HEK293 (cell line): ENCODE measurements around the gene TNNT2.

Experiments
- CTCF ChIA-PET: fragments of 350-600 bp; formaldehyde crosslinking; extraction: SDS; loops from one replicate; lab custom pipeline; 2021; ENCODE audit warnings: antibody characterized with exemption; lab: Yijun Ruan, JAX
- POLR2A ChIA-PET: fragments of 300-600 bp; formaldehyde crosslinking; extraction: SDS; loops from one replicate; lab custom pipeline; 2020; ENCODE audit warnings: antibody characterized with exemption, inconsistent platforms; lab: Yijun Ruan, JAX
- H3K27ac ChIP-seq: fragments of 200-500 bp; sonication (Bioruptor generic); 2 replicates; pipeline ENCODE4 v1.5.1; 2014; ENCODE audit warnings: low read depth, low read length, control low read depth, inconsistent platforms; ENCODE audit errors: extremely low read depth
- H3K36me3 ChIP-seq, 2 experiments: fragments of 200-500 bp in 1 of 2; sonication (Bioruptor generic) in 1 of 2; 1 replicate in 1 of 2; 2 replicates in 1 of 2; pipeline ENCODE4 v1.5.1; 2014 to 2017; ENCODE audit warnings: inconsistent platforms in 2 of 2, low read length in 2 of 2; ENCODE audit not compliant: control insufficient read depth in 2 of 2, insufficient read depth in 1 of 2
- H3K4me1 ChIP-seq: fragments of 200-500 bp; sonication (Bioruptor generic); 2 replicates; pipeline ENCODE4 v1.5.1; 2014; ENCODE audit warnings: mild to moderate bottlenecking, low read length, inconsistent platforms; ENCODE audit not compliant: control insufficient read depth, insufficient read depth
- H3K4me3 ChIP-seq: 2 replicates; pipeline ENCODE4 v1.5.1; 2011; ENCODE audit warnings: low read depth, mild to moderate bottlenecking, control low read depth, low read length, moderate library complexity
- H3K9me3 ChIP-seq: fragments of 200-500 bp; sonication (Bioruptor generic); 2 replicates; pipeline ENCODE4 v1.5.1; 2014; ENCODE audit warnings: low read depth, low read length, inconsistent platforms; ENCODE audit not compliant: control insufficient read depth, insufficient read depth
- BCL11A ChIP-seq: fragments of 450-650 bp; formaldehyde crosslinking; IDR thresholded peaks from 2 replicates; pipeline ENCODE4 v1.5.1; 2016; ENCODE audit warnings: low read depth, missing biosample characterization, missing genetic modification characterization
- GLIS1 ChIP-seq: fragments of 450-650 bp; formaldehyde crosslinking; IDR thresholded peaks from 2 replicates; pipeline ENCODE4 v1.5.1; 2016; ENCODE audit warnings: missing biosample characterization, missing genetic modification characterization
- HOXD13 ChIP-seq: sonication (generic); formaldehyde crosslinking; IDR thresholded peaks from 2 replicates; pipeline ENCODE4 v1.8.0; 2022; ENCODE audit warnings: missing genetic modification reagents, borderline replicate concordance
- KLF8 ChIP-seq: fragments of 450-650 bp; formaldehyde crosslinking; IDR thresholded peaks from 2 replicates; pipeline ENCODE4 v1.5.1; 2016; ENCODE audit warnings: missing biosample characterization, missing genetic modification characterization
- PATZ1 ChIP-seq: fragments of 450-650 bp; formaldehyde crosslinking; IDR thresholded peaks from 2 replicates; pipeline ENCODE4 v1.5.1; 2016; ENCODE audit warnings: missing biosample characterization, missing genetic modification characterization
- ZBTB6 ChIP-seq: fragments of 450-650 bp; formaldehyde crosslinking; IDR thresholded peaks from 2 replicates; pipeline ENCODE4 v1.5.1; 2017; ENCODE audit warnings: missing biosample characterization, missing genetic modification characterization
- ZEB2 ChIP-seq: fragments of 450-650 bp; formaldehyde crosslinking; IDR thresholded peaks from 2 replicates; pipeline ENCODE4 v1.5.1; 2016; ENCODE audit warnings: missing biosample characterization, missing genetic modification characterization
- ZFHX2 ChIP-seq: fragments of 450-650 bp; formaldehyde crosslinking; conservative IDR thresholded peaks from 2 replicates; pipeline ENCODE4 v1.5.1; 2016; ENCODE audit warnings: missing biosample characterization, missing genetic modification characterization
- ZFP37 ChIP-seq: fragments of 450-650 bp; formaldehyde crosslinking; IDR thresholded peaks from 2 replicates; pipeline ENCODE4 v1.5.1; 2016; ENCODE audit warnings: missing biosample characterization, missing genetic modification characterization
- ZNF155 ChIP-seq: fragments of 450-650 bp; formaldehyde crosslinking; IDR thresholded peaks from 2 replicates; pipeline ENCODE4 v1.5.1; 2016; ENCODE audit warnings: missing biosample characterization, missing genetic modification characterization
- ZNF248 ChIP-seq: fragments of 450-650 bp; formaldehyde crosslinking; IDR thresholded peaks from 2 replicates; pipeline ENCODE4 v1.5.1; 2017; ENCODE audit warnings: missing biosample characterization, missing genetic modification characterization
- ZNF280D ChIP-seq: fragments of 450-650 bp; formaldehyde crosslinking; IDR thresholded peaks from 2 replicates; pipeline ENCODE4 v1.5.1; 2016; ENCODE audit warnings: missing biosample characterization, missing genetic modification characterization
- ZNF311 ChIP-seq: fragments of 450-650 bp; formaldehyde crosslinking; IDR thresholded peaks from 2 replicates; pipeline ENCODE4 v1.5.1; 2017; ENCODE audit warnings: missing biosample characterization, missing genetic modification characterization, borderline replicate concordance
- ZNF391 ChIP-seq: fragments of 450-650 bp; formaldehyde crosslinking; IDR thresholded peaks from 2 replicates; pipeline ENCODE4 v1.5.1; 2016; ENCODE audit warnings: low read depth, missing biosample characterization, missing genetic modification characterization, borderline replicate concordance
- ZNF521 ChIP-seq: fragments of 450-650 bp; formaldehyde crosslinking; IDR thresholded peaks from 2 replicates; pipeline ENCODE4 v1.5.1; 2017; ENCODE audit warnings: missing biosample characterization, mild to moderate bottlenecking, missing genetic modification characterization
- ZNF768 ChIP-seq: fragments of 450-650 bp; formaldehyde crosslinking; IDR thresholded peaks from 2 replicates; pipeline ENCODE4 v1.5.1; 2018; ENCODE audit warnings: missing biosample characterization, mild to moderate bottlenecking, missing genetic modification characterization
- TF ChIP-seq, protein P1 (sequence below): fragments of 450-650 bp; formaldehyde crosslinking; conservative IDR thresholded peaks from 2 replicates; pipeline ENCODE4 v1.5.1; 2016; ENCODE audit warnings: low read depth, missing biosample characterization, missing genetic modification characterization
- TF ChIP-seq, protein P2 (sequence below): fragments of 450-650 bp; formaldehyde crosslinking; IDR thresholded peaks from 2 replicates; pipeline ENCODE4 v1.5.1; 2016; ENCODE audit warnings: missing biosample characterization, missing genetic modification characterization

The TNNT2 gene

GRCh38 chr1:201356236-201356635, 21.2 kb downstream of the TNNT2 start:
- Histone ChIP-seq H3K9me3 (no peaks in the 10 kb centered on the region), H3K4me1 (no peaks in the 10 kb centered on the region), H3K36me3 (no peaks in the 10 kb centered on the region), H3K4me3 (no peak overlapping the region), H3K27ac (no peak overlapping the region)
- CTCF ChIA-PET, result interaction anchor here (0.6 to 1.9 kb wide), 4 partner anchors 10 to 238 kb away, joined by 3 to 11 read pairs (median 5); no protein-coding TSS in a partner anchor
- no peak for TF ChIP-seq ZNF521 (tag by site-specific recombination)
- POLR2A ChIA-PET, result no interaction called here

- Histone ChIP-seq H3K4me1 (no peaks in the 10 kb centered on the region), H3K9me3 (no peaks in the 10 kb centered on the region), H3K36me3 (no peaks in the 10 kb centered on the region), H3K4me3 (no peak overlapping the region), H3K27ac (no peak overlapping the region)
- ChIA-PET CTCF (interaction anchor here (0.6 to 1.9 kb wide), 3 partner anchors 9 to 239 kb away, joined by 3 to 11 read pairs (median 7); no protein-coding TSS in a partner anchor), POLR2A (no interaction called here)
- TF ChIP-seq ZNF768 (tag by site-specific recombination) (no peak), BCL11A (no peak), ZNF248 (tag by site-specific recombination) (no peak), ZBTB6 (tag by site-specific recombination) (no peak), ZNF155 (tag by site-specific recombination) (no peak), GLIS1 (tag by site-specific recombination) (no peak), ZNF280D (no peak)
Observed at GRCh38 chr1:201355471-201355870, 22.0 kb downstream of the TNNT2 start.

DNA sequence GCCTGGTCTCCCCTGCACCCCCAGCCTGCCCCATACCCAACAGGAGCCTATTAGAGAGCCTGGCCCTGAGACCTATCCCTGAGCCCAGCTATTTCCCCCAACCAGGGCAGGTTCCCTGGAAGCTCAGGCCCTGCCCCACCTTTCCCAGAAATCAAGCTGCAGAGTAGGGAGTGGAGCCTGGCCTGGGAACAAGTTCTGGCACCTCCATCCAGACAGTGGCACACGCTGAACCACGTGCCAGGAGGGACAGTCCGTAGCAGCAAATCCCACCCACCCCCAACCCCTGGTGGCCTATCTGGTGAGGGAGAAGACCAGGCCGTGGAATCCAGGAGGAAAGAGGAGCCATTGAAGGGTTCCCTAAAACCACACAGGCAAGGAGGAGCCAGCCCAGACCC, 22.6 kb downstream of the TNNT2 start:
- H3K36me3 ChIP-seq, result no peaks in the 10 kb centered on the region
- H3K27ac ChIP-seq, result no peak overlapping the region
- ChIA-PET CTCF (interaction anchor here (0.9 to 1.9 kb wide), 3 partner anchors 9 to 100 kb away, joined by 3 to 11 read pairs (median 7); no protein-coding TSS in a partner anchor), POLR2A (no interaction called here)
- no peaks in the 10 kb centered on the region for H3K4me1 ChIP-seq
- no peak overlapping the region for H3K4me3 ChIP-seq
- H3K9me3 ChIP-seq, result no peaks in the 10 kb centered on the region
- TF ChIP-seq ZFP37 (tag by site-specific recombination), result no peak
- TF ChIP-seq ZNF391 (tag by site-specific recombination), result no peak
- TF ChIP-seq BCL11A, result no peak
- no peak for TF ChIP-seq ZNF155 (tag by site-specific recombination)
- TF ChIP-seq PATZ1 (tag by site-specific recombination), result no peak
- no peak for TF ChIP-seq ZFHX2
- TF ChIP-seq ZNF311 (tag by site-specific recombination), result no peak
- no peak for TF ChIP-seq ZEB2 (tag by site-specific recombination)
- no peak for TF ChIP-seq HOXD13 (CRISPR knock-in tag)
- TF ChIP-seq KLF8 (tag by site-specific recombination), result no peak
- TF ChIP-seq, protein P1, sequence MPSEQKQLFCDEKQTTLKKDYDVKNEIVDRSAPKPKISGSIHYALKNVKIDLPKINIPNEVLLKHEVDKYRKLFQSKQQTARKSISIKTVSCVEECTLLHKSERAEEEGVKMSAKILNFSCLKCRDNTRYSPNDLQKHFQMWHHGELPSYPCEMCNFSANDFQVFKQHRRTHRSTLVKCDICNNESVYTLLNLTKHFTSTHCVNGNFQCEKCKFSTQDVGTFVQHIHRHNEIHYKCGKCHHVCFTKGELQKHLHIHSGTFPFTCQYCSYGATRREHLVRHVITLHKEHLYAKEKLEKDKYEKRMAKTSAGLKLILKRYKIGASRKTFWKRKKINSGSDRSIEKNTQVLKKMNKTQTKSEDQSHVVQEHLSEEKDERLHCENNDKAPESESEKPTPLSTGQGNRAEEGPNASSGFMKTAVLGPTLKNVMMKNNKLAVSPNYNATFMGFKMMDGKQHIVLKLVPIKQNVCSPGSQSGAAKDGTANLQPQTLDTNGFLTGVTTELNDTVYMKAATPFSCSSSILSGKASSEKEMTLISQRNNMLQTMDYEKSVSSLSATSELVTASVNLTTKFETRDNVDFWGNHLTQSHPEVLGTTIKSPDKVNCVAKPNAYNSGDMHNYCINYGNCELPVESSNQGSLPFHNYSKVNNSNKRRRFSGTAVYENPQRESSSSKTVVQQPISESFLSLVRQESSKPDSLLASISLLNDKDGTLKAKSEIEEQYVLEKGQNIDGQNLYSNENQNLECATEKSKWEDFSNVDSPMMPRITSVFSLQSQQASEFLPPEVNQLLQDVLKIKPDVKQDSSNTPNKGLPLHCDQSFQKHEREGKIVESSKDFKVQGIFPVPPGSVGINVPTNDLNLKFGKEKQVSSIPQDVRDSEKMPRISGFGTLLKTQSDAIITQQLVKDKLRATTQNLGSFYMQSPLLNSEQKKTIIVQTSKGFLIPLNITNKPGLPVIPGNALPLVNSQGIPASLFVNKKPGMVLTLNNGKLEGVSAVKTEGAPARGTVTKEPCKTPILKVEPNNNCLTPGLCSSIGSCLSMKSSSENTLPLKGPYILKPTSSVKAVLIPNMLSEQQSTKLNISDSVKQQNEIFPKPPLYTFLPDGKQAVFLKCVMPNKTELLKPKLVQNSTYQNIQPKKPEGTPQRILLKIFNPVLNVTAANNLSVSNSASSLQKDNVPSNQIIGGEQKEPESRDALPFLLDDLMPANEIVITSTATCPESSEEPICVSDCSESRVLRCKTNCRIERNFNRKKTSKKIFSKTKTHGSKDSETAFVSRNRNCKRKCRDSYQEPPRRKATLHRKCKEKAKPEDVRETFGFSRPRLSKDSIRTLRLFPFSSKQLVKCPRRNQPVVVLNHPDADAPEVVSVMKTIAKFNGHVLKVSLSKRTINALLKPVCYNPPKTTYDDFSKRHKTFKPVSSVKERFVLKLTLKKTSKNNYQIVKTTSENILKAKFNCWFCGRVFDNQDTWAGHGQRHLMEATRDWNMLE (tag by site-specific recombination), result no peak
- TF ChIP-seq, protein P2, sequence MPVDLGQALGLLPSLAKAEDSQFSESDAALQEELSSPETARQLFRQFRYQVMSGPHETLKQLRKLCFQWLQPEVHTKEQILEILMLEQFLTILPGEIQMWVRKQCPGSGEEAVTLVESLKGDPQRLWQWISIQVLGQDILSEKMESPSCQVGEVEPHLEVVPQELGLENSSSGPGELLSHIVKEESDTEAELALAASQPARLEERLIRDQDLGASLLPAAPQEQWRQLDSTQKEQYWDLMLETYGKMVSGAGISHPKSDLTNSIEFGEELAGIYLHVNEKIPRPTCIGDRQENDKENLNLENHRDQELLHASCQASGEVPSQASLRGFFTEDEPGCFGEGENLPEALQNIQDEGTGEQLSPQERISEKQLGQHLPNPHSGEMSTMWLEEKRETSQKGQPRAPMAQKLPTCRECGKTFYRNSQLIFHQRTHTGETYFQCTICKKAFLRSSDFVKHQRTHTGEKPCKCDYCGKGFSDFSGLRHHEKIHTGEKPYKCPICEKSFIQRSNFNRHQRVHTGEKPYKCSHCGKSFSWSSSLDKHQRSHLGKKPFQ (tag by site-specific recombination), result no peak
